NCI-H526 (cell line): Measurements from ENCODE around the gene HCFC1.
"Not testable (repeated sequence)": the region's sequence is repeated elsewhere in the genome, so short reads cannot be mapped to it uniquely, and the experiment has no call there.

ENCODE experiments used
- DNase-seq, 2 experiments: peaks; one replicate each; lab custom pipeline; 2025; lab: John Stamatoyannopoulos, UW

HCFC1 gene

DNA sequence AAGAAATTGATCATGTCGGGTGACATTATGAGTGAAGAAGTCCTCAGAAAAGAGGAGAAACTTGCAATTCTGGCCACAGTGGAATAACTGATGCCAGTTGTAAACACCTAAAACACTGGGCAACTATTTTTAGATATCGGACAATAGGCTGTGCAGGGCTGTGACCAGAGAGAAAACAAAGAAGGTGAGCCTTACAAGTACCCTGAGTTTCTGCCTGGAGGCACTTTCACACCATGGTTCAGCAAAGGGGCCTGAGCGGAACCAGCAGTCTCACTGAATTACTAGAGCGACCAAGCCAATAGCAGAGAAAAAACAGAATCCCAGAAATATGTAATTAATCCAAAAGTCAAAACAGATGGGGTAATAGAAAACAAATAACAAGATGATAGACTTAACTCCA is 36.9 kb upstream of the HCFC1 start:
- DNase-seq, result no peak

DNA sequence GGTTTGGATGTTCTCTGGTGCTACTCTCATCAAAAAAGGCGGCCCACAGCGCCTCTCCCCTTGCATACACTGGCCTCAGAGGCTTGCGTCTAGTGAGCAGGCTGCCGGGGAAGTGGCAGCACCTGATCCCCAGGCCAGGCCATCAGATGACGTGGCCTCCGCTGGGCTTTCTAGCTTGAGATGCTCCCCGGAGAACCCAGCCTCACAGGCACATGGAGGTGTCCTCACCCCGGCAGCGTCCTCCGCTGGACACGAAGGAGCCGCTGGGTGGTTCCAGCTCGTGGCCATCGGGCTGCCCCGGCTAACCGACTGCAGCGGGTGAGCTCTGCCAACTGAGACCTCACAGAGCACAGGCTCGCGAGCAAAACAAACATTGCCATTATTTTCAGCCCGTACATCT is 35.3 kb upstream of the HCFC1 start:
- DNase-seq, result no peak

DNA sequence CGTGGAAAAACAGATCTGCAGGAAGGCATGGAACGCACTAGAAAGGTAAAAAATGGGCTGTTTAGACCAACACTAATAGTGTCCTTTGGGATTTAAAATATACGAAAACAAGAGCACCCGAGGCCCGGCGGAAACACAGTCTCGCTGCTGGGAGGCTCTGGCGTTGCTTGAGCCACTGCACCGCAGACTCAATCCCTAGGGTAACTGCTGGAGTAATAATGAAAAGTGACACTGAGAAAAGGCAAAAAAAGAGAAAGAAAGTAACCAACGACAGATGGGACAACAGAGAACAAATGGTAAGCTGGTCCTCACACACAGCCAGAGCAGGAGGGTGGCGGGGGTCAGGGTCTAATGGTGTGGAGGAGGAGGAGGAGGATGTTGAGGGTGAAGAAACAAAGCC is 32.7 kb upstream of the HCFC1 start:
- DNase-seq, result no peak

DNA sequence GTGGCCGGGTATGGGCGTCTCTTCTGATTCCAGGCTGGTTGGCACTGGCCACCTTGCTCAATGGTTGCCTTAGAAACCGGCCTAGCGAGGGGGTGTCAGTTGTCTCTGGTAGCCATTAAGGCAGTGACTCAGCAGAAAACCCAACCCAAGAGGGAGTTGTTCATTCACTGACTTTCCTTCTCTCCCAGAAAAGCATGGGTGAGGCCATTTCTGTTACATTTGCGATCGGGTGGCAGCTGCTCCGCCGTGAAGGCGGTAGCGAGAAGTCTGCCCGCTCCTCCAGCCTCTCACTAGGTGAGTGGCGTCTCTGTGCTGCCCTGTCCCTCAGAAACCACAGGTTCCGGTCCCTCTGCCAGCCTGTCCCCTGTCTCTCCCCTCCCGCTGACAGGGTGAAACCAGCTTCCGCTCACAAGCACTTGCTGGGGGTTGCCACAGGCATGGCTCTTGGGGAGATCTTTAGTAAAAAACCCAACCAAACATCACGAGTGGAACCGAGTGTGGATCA is 30.6 kb upstream of the HCFC1 start:
- peak in 1 of 2 experiments; percentile 22 for DNase-seq

DNA sequence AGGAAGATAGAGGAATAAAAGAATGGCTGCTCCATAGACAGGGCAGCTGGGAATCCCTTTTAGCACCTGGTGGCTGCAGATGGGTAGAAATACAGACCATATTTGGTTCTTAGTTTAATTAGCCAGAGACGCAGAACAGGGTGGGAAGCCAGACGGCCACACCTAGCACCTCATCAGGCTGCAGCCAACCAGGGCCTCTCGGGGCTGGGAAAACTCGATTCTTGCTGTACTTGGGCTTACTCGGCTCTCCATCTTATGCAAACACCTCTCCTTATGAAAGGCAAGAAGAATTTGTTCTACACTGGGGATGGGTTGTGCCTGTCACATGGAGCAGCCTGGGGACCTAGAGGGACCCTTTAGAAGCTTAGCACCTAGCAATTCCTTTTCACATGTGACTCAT is 28.4 kb upstream of the HCFC1 start:
- peak in 1 of 2 experiments; percentile 34 for DNase-seq

DNA sequence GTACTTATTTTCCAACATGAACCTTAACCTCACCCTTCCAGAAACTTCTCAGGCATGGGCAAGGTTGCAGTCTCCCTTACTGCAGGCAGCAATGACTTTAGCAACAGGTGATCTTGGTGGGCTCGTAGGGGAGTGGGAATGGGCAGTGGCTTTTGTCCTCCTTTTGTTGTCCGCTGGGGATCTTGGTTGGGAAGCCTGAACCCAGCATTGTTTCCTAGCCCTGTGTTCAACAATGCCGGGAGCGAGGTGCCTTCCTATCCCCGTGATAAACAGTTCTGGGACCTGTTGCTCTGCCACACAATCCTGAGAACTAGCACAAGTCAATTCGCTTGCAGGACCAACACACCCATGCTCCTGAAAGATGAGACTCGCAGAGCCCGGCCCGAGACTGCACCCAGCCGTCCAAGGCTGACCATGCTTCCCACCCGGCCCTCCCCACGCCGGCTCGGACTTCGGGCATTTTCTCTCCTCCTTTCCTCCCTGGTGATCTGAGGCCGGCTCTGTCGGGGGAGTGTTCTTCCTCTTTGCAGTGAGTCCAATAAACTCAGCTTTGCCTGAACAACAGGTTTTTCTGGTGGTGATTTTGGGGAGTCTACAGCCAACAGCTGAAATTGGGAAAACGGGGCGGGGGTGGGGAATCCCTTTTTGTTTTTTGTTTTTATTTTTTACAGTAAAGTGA is 27.9 kb upstream of the HCFC1 start:
- DNase-seq, result no peak

DNA sequence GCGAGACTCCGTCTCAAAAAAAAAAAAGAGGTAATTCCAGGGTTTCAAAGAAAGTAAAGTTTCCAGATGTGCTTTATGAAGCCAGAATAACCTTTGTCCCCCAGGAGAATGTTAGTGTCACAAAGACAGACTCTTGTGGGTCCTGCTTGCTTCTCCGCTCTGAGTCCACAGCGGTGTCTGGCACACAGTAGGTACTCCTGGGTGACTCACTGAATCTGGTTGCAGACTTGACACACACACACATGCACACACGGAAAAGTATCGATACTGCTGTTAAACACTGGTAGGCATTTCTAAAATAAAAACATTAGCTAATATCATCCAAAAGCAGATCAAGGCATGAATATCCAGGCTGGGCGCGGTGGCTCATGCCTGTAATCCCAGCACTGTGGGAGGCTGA is 23.9 kb upstream of the HCFC1 start:
- DNase-seq, result no peak

DNA sequence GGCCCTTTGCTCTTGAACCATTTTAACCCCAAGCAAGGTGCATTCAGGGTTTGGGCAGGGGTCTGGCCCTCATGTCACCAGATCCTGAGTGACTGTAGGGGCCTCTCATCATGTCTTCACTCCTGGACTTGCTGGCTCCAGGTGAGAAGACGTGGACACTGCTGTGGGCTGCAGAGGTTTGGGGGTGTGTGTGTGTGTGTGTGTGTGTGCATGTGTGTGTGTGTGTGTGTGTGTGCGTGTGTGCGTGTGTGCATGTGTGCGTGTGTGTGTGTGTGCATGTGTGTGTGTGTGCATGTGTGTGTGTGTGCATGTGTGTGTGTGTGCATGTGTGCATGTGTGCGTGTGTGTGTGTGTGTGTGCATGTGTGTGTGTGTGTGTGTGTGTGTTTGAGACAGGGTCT is 22.8 kb upstream of the HCFC1 start:
- not testable (repeated sequence) for DNase-seq

DNA sequence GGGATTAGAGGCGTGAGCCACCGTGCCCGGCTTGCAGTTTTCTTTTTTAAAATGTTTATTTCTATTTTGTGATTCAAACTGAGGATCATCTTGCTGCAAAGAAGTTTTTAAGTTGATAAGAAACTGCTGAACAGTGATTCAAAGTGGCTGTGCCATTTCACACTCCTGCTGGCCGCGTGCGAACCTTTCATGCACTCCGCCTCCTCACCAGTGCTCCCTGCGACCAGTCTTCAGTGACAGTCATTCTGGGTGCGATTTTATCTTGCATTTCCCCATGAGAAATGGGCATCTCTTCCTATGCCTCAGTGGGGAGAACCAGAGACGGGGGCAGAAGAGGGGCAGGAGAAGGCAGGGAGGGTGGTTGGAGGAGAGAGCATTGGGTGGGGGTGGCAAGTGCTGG is 22.4 kb upstream of the HCFC1 start:
- DNase-seq, result no peak

DNA sequence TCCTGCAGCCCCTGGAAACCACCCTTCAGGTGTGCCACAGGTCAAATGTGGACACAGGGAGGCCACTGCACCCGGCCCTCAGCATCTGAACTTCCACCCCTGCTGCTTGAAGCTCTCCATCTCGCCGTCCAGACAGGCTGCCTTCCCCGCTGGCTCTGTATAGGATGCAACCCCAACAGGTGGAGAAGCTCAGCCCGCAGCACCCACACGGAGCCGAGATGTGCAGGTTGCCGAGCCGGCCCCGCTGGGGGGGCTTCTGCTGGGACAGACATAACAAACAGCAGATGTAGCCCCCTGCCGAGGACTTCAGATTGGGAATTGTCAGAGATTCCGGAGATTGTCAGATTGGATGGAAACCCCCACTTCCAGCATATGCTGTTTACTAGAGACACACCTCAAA is 21.5 kb upstream of the HCFC1 start:
- DNase-seq, result no peak

DNA sequence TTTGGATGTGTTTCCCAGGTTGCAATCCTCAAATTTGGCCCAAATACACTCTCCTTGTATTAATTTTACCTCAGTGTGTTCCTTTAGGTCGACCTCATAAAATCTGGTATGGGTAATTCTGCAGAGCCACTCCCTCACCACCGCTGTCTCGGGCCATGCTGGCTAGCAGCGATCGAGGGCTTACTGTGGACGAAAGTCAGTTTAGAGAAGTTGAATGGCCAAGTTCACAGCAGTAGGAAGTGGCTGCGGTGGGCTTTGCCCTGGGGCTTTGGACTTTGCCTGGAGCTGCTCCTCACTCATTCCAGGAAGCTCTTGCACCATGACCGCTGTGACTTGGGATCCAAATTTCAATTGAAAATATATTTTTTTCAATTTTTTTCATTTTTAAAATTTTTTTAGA is 20.6 kb upstream of the HCFC1 start:
- no peak for DNase-seq

DNA sequence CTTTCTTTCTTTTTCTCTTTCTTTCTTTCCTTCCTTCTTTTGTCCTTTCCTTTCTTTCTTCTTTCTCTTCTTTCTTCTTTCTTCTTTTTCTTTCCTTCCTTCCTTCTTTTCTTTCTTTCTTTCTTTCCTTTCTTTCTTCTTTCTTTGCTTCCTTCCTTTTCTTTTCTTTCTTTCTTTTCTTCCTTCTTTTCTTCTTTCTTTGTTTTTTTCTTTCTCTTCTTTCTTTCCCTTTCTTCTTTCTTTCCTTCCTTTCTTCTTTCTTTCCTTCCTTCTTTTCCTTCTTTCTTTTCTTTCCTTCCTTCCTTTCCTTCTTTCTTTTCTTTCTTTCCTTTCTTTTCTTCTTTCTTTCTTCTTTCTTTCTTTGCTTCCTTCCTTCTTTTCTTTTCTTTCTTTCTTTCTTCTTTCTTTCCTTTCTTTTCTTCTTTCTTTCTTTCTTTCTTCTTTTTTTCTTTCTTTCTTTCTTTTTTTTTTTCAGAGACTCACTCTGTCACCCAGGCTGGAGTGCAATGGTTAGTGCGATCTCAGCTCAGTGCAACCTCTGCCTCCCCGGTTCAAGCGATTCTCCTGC is 19.5 kb upstream of the HCFC1 start:
- DNase-seq, result no peak

DNA sequence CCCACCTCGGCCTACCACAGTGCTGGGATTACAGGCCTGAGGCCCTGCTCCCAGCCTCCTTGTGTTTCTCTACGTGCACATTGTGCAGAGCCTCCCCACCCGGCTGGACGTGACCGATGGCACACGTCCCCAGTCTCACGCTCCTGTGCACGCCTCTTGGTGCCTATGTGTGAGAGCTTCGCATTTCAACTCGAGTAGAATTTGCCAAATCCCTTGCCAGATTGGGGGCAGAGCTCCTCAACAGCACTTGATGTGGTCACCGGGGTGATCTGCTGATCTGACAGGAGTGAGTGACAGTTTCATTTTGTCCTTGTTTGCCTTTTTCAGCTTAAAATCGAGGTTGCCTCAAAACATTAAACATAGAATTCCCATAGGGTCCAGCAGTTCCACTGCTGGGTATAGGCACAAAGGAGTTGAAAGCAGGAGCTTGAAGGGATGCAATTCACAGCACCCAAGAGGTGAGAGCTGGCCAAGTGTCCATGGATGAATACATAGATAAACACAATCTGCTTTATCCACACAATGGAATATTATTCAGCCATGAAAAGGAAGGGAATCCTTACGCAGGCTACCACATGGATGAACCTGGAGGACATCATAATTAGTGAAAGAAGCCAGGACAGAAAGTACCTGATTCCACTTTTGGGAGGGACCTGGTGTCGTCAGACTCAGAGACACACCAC is 18.5 kb upstream of the HCFC1 start:
- no peak for DNase-seq

DNA sequence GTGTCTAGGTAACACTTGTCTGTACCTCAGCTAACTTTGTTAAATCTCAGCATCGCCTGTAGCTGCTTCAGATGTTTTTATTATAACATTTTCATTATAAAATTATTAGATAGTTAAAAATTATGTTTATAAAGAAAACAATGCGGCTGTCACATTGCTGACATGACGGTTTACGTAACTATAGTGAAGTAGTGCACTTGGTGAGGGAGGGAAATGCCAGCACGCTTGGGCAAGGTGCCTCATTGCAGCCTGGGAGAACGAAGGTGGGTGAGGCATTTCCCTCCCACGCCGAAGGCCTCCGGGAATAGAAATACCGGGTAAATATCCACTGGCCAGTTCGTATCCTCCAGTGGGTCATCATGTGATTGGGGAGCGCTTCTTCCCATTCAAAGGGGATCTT is 16.9 kb upstream of the HCFC1 start:
- DNase-seq, result no peak

DNA sequence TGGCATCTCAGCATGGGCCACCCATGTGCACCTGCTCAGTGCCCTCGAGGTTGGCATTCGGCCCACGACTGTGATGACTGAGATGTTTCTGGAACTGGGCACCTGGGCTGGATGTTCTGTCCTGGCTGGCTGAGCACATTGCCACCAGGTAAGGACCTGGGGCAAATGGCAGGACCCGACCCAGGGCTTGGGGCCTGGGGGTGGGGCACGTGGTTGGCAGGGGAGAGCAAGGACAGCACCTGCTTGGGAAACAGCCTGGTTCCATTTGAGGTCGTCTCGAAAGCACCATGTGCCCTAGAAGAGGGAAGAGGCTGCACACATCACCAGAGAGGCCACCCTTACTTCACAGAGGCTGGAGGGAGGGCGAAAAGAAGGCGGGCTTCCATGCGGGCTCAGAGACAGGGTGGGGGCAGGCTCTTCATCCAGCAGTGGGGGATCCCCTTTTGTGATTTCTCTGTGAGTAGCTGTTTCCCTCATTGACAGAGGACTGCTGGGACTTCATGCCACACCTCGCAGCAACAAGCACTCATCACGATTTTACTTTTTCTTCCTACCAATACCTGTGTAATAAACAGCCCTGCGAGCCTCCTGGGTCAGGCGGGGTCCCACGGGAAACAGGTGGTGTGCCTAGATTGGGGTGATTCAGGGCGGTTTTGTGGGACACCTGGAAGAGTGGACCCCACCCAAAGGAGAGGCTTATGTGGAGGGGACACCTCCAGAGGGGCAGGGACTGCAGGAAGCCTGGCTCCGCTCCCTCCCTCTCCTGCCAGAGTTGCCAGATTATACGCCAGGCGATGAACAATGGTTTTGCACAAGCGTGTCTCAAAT is 12.9 kb upstream of the HCFC1 start:
- no peak for DNase-seq

DNA sequence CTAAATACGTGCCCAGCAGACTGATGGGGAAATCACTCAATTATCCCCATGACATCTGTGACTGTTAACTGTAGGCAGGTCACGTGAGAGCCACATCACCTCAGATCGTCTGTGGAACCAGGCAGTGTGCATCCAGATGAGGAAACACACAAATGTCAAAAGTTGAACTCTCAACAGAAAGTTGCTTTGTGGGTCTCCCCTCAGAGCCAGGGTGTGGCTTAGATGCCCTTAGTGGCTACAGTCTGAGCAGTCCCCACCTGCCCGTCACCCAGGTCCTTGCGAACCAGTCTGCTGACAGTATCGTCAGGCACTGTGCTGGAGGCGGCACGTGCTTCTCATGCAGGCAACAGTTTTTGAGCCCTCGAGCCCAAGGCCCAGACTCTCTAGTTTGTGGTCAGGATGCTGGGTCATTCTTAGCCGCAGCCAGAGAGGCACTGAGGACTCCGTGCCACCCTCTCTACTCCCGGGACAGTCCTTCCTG is 11.7 kb upstream of the HCFC1 start:
- DNase-seq, result no peak

DNA sequence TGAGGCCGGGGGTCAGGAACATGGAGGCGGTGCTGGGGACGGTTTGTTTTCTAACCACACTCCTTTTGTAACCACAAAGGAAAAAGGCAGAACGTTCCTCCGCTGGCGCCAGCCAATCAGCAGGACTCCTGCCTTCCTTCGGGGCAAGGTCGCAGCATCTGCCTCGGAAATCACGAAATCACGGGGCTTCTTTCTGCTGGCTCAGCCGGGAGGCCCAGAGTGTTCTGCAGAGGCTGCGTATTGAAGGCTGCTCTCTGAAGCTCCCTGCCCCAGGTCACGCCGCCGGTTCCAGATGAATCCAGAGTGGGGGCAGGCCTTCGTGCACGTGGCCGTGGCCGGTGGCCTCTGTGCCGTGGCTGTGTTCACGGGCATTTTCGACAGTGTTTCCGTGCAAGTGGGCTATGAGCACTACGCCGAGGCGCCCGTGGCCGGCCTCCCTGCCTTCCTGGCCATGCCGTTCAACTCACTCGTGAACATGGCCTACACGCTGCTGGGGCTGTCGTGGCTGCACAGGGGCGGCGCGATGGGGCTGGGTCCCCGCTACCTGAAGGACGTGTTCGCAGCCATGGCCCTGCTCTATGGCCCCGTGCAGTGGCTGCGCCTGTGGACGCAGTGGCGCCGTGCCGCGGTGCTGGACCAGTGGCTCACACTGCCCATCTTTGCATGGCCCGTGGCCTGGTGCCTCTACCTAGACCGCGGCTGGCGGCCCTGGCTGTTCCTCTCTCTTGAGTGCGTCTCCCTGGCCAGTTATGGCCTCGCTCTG is 10.3 kb upstream of the HCFC1 start:
- no peak for DNase-seq

DNA sequence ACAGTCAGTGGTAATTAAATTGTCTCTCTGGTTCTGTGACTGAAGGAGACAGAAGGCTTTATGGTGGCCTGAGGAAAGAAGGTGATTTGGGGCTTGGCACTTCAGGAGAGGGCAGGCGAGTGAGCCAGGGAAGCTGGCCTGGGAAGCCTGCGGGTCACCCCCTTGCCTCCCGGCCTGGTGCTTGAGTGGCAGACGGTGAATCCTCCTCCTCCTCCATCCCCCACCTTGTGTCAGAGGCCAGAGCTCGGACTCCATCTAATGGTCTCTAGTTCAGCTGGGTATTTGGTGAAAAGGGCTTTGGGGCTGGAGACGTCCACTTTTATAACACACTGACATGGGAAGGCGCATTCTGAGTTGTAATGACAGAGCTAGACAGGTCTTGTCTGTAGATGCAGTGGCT is 9.6 kb upstream of the HCFC1 start:
- no peak for DNase-seq

DNA sequence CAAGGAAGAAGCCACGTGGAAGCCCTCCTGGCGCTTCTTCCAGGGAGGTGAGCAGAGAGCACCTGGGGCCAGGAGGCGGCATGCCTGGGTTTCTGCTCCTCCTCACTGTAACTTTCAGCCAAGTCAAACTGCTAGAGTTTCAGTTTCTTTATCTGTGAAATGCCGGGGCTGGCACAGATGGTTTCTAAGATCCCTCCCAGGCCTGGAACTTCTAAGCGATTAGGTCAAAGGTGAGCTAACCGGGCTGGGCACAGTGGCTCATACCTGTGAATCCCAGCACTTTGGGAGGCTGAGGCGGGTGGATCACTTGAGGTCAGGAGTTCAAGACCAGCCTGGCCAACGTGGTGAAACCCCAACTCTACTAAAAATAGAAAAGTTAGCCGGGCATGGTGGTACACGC is 8.8 kb upstream of the HCFC1 start:
- DNase-seq, result not testable (repeated sequence)

DNA sequence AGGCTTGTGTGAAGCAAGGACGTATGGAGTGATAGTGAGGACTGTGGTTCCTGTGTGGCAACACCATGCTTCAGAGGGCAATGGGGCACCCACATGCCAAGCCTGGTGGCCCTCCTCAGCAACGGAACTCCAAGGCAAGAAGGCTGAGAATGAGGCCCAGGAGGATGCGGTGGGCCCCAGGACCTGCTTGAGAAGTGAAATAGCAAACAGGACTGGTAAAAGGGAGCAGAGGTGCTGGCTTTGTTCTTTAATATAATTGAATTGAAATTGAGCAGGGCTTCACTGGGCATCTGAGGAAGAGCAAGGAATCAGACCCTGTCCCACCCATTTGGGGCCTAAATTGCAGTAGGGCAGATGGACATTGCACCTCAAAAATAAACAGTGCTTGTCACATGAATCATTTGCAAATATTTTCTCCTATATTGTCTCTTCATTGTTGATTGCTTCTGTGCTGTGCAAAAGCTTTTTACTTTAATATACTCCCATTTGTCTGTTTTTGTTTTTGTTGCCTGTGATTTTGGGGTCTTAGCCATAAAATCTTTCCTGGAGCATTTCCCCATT is 3.2 kb upstream of the HCFC1 start:
- no peak for DNase-seq

DNA sequence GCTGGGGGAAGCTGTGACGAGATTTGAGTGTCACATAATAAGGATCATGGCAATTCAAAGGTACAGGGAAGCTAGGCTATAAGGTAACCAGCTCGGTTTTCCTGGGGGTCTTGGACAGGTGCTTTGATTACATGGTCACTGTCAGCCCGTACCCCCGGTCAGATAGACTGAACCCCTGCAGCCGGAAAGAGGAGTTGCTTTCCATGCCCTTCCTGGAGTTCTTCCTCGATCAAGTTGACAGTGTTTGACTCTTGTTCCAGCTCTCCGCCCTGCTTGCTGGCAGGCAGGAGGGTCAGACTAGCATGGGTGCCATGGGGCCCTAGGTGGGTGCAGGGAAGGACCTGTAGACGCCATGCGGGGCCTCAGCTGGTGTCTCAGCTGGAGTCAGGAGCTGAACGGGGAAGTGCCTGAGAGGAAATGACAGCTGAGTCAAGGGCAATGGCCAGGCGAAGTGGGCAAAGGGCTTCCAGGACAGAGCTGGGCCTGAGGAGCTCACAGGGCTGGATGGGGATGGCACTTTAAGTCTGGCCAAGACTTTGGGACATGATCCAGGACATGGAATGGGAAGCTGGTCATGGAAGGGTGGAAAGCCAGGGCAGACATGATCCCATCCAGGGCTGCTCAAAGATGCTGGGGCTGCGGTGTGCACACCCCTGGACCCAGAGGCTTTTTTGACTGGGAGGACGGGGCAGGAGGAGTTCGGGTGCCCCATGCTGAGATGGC is 2.5 kb upstream of the HCFC1 start:
- peak in 1 of 2 experiments; percentile 22 for DNase-seq
